C4-2B (cell line): ENCODE results near the gene GRHL3.

ENCODE experiments used
- CTCF ChIP-seq: fragments of 450-650 bp; conservative IDR thresholded peaks from 2 replicates; pipeline ENCODE4 v1.5.1; 2017; ENCODE audit warnings: mild to moderate bottlenecking
- ZFX ChIP-seq: fragments of 450-650 bp; IDR thresholded peaks from 2 replicates; pipeline ENCODE4 v1.6.1; 2017

GRCh38 chr1:24369199-24369598 lies 50.0 kb downstream of the GRHL3 start:
- TF ChIP-seq CTCF, result no peak
- no peak for TF ChIP-seq ZFX
